Colonic mucosa (tissue), 4 donors: ENCODE data around the gene SNCAIP. TPM values are rescaled to one million over a fixed set of nuclear protein-coding genes. Genes with fewer than 3 reads are reported as not detected.

Source experiments
- DNase-seq: peaks from one replicate; pipeline ENCODE4 v3.0.0-alpha.2; 2020
- H3K27ac ChIP-seq: fragments of 200-600 bp; one replicate; pipeline ENCODE4 v1.8.0; 2021
- H3K27me3 ChIP-seq: fragments of 200-600 bp; one replicate; pipeline ENCODE4 v1.8.0; 2021
- H3K36me3 ChIP-seq: fragments of 200-600 bp; one replicate; pipeline ENCODE4 v1.8.0; 2021
- H3K4me1 ChIP-seq: fragments of 200-600 bp; one replicate; pipeline ENCODE4 v1.8.0; 2021; ENCODE audit warnings: mild to moderate bottlenecking
- H3K4me3 ChIP-seq: fragments of 200-600 bp; one replicate; pipeline ENCODE4 v1.8.0; 2021
- H3K9ac ChIP-seq, 2 donors: one replicate each; pipeline ENCODE4 v1.7.0; 2013; ENCODE audit warnings: control low read depth in 2 of 2, low read depth in 2 of 2, low read length in 2 of 2
- H3K9me3 ChIP-seq: fragments of 200-600 bp; one replicate; pipeline ENCODE4 v1.8.0; 2021
- intact Hi-C: fragments of 100-400 bp; cut with DNase I; formaldehyde crosslinking; loops from one replicate; pipeline ENCODE4 v1.14.1; 2022
- total RNA-seq, 2 donors: library from RNA; stranded (reverse); fragmentation: NEBNext Ultra II Directional in 1 of 2; extraction: Animal tissue kit (Norgen Biotek cat#: 25700) in 1 of 2; gene quantifications; one replicate each; pipeline ENCODE4 v1.2.1, GENCODE V29; 2021
- TF ChIP-seq, protein P1 (sequence below): fragments of 200-600 bp; IDR thresholded peaks from one replicate; pipeline ENCODE4 v1.8.0; 2022; ENCODE audit warnings: antibody characterized with exemption, mild to moderate bottlenecking
- donor health status: healthy.
- donor health status: DM: no; HTN: no; CAD: no.
- donor health status: DM: no; HTN: no; CAD: no.

The SNCAIP gene
- total RNA-seq, 2 donors from 2014 or later = 0.84 to 1.3 TPM

DNA sequence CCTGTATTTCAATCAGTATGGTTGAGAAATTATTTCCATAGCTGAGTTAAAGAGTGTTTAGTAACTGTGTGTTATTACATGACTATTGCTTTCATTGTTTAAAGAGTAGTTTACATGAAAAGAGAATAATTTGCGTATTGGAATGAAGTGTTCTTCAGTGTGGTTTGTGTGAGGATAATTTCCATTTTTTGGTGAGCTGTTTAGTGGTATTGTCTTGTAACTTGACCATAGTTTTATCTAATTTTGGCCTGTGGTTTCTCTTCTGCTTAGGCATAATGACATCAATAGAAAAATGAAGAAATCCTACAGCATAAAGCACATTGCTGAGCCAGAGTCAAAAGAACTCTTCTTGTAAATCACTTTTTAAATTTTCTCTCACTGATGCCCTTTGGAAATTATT lies 151.2 kb downstream of the SNCAIP start:
- TF ChIP-seq, protein P1, sequence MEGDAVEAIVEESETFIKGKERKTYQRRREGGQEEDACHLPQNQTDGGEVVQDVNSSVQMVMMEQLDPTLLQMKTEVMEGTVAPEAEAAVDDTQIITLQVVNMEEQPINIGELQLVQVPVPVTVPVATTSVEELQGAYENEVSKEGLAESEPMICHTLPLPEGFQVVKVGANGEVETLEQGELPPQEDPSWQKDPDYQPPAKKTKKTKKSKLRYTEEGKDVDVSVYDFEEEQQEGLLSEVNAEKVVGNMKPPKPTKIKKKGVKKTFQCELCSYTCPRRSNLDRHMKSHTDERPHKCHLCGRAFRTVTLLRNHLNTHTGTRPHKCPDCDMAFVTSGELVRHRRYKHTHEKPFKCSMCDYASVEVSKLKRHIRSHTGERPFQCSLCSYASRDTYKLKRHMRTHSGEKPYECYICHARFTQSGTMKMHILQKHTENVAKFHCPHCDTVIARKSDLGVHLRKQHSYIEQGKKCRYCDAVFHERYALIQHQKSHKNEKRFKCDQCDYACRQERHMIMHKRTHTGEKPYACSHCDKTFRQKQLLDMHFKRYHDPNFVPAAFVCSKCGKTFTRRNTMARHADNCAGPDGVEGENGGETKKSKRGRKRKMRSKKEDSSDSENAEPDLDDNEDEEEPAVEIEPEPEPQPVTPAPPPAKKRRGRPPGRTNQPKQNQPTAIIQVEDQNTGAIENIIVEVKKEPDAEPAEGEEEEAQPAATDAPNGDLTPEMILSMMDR = no peak
- Histone ChIP-seq H3K9ac (no peak overlapping the region), H3K27me3 (no peaks in the 10 kb centered on the region), H3K27ac (no peak overlapping the region), H3K4me3 (no peak overlapping the region), H3K36me3 (no peaks in the 10 kb centered on the region), H3K4me1 (no peaks in the 10 kb centered on the region), H3K9me3 (no peaks in the 10 kb centered on the region)
- DNase-seq = no peak
- intact Hi-C loops = no loop called here

DNA sequence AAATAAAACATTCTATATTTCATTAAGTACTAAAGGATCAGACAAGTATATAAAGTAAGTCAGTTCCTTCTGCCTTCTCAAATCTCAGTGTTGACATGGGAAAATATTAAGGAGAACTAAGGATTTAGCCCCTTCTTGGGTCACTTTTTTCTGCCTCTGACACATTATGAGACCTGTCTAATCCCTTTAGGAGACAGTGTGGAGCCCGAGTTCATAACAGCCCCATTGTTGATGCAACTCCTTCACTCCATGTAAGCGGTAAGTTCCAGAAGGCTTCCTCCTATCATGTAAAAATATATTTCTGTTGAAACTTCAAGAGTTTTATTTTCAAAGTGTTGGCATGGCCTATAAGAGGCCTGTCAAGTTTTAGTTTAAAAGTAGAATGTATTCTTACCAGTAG lies 152.2 kb downstream of the SNCAIP start:
- no peak for DNase-seq

DNA sequence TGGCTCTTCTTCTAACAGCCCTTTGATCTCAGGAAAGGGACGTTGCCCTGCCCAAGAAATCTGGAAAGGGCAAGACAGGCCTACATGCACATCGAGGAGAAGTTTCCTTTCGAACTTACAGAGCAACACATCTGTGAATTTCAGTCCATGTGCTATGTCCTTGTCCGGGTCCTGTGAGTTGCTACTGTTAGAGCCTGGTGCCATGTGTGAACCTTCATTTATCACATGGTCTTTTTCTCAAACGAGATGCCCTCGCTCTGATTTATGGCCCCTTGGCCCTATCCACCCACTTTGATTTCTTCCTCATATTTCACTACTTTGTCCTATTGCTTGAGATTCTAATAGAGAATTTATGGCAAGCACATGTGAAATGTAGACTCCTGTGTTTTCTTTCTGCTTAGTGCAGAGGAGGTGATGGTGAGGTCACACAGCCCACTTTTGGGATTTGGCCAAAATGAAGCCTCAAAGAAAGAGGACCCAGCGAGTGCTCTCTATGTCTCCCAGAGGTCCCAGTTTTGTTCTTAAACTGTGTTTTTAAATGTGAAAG lies 153.1 kb downstream of the SNCAIP start:
- Histone ChIP-seq H3K4me3 (no peak overlapping the region), H3K27ac (no peak overlapping the region), H3K9ac (no peak overlapping the region), H3K27me3 (no peaks in the 10 kb centered on the region), H3K4me1 (no peaks in the 10 kb centered on the region), H3K9me3 (no peaks in the 10 kb centered on the region), H3K36me3 (no peaks in the 10 kb centered on the region)
- TF ChIP-seq, protein P1 = no peak
- no peak for DNase-seq
- intact Hi-C loops = no loop called here

More for the DNA sequence above, 152.2 kb downstream of the SNCAIP start:
- intact Hi-C loops = no loop called here
- H3K9ac ChIP-seq = no peak overlapping the region
- no peak overlapping the region for H3K4me3 ChIP-seq
- no peaks in the 10 kb centered on the region for H3K27me3 ChIP-seq
- TF ChIP-seq, protein P1 = no peak
- H3K27ac ChIP-seq = no peak overlapping the region
- H3K9me3 ChIP-seq = no peaks in the 10 kb centered on the region
- H3K4me1 ChIP-seq = no peaks in the 10 kb centered on the region
- H3K36me3 ChIP-seq = no peaks in the 10 kb centered on the region

DNA sequence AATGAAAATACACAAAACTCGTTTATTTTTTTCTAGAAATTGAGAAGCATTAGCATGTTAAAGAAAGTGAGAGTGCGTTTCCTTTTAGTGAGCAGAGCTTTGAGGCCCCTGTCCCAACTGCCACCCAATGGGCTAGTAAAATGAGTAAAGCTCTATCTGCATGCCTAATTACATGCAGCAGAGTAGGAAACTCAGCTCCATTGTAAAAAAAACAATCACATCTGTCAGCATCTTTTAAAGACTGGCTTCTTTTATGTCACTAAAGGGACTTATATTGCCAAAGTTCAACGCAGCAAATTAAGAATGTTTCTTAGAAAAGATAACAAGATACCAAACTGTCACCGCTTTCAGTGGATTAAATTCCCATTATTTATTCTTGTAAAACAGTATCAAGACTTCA lies 154.0 kb downstream of the SNCAIP start:
- DNase-seq = no peak
- no peak overlapping the region for H3K9ac ChIP-seq
- intact Hi-C loops = no loop called here
- H3K36me3 ChIP-seq = no peaks in the 10 kb centered on the region
- no peaks in the 10 kb centered on the region for H3K4me1 ChIP-seq
- H3K27me3 ChIP-seq = no peaks in the 10 kb centered on the region
- H3K9me3 ChIP-seq = no peaks in the 10 kb centered on the region
- no peak overlapping the region for H3K27ac ChIP-seq
- H3K4me3 ChIP-seq = no peak overlapping the region
- TF ChIP-seq, protein P1 = no peak

DNA sequence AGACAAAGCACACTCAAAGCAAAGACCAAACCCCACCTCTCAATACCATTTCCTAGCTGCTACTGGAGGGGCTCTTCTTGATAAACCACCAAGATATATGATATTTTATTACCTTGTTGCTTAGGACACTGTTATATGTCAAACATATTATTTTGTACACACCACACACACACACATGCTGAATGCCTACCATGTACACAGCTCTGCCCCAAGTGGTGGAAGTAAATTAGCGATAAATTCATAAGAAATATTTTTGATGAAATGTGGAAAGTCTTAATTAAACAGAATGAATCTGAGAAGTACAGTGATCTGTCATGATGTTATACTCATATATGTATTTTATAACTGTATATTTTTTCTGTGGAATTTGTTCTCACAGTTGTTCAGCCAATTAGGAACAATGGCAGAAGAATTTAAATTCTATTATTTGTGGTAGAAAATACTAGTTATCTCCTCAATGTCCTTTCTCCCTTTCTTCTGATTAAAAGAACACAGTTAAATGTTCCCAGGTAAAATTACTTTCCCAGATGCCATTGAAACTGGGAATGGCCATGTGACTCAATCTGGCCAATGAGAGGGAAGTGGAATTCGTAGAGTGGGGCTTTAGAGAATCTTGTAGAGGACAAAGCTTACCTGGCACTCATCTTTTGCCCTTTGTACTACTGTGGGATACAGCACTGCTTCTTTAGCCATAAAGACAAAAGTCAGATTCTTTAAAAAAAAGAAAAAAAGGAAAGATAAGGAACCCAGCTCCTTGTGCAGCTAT lies 156.5 kb downstream of the SNCAIP start:
- intact Hi-C loops = no loop called here
- H3K27me3 ChIP-seq = no peaks in the 10 kb centered on the region
- no peak overlapping the region for H3K4me3 ChIP-seq
- no peak overlapping the region for H3K27ac ChIP-seq
- TF ChIP-seq, protein P1 = no peak
- H3K9ac ChIP-seq = no peak overlapping the region
- H3K36me3 ChIP-seq = no peaks in the 10 kb centered on the region
- H3K4me1 ChIP-seq = no peaks in the 10 kb centered on the region
- no peak for DNase-seq
- H3K9me3 ChIP-seq = no peaks in the 10 kb centered on the region
